Posterior cingulate gyrus (tissue), 11 donors: ENCODE results near the gene RNF214.
A peak's percentile ranks its signal among the peaks of the same experiment; 100 is the strongest.
"Not testable (repeated sequence)": the region's sequence is repeated elsewhere in the genome, so short reads cannot be mapped to it uniquely, and the experiment has no call there.

Source experiments
- DNase-seq, 10 donors: peaks; one replicate each; pipeline versions ENCODE4 v3.0.0 to v3.0.0-alpha.2; 2020 to 2021; ENCODE audit warnings: mixed read lengths in 3 of 10
- intact Hi-C: fragments of 100-400 bp; cut with DNase I; formaldehyde crosslinking; loops from one replicate; pipeline ENCODE4 v1.15.1; 2023

Gene RNF214

DNA sequence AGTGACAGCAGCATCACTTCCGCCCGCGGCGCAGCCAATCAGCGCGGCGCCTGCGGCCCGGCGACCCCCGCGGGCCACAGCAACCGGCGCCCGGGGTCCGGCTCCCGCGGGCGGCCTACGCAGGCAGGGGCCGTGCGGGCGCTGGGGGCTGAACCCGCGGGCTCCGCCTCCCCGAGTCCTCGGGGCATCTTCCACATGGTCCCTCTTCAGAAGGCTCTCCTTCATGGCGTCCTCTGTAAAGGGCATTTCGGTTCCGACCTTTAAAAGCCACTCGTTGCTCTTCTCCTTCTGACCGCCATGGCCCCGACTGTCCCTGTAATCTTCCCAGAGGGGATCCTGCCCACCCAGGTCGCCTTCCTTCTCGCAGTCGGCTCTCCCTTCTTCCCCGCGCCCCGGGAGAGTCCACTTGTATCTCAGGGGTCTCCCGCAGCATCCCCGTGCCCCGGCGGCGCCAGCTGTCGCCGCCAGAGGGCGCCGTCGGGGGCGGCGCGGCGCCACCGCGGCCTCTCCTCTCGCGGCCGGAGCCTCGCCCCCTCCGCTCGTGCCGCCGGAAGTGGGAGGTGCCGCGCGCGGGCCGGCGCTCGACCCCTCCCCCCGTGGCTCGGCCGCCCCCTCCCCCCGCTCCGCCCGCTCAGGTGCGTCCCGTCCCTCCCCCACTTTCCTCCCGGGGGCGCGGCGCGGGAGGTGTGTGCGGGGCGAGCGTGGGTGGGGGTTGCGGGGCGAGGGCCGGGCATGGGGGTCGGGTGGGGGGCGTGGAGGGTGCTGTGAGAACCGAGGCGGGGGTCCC is at the start of gene RNF214:
Gene RNF214 (plus strand): TSS at position 580 of the 787 bp plus-strand sequence. CDS start 1,602 bp downstream, outside the sequence.
- DNase-seq, result peak; percentile 72 to 98 (median 83)
- intact Hi-C loops, result loop anchor here (1.0 to 10.0 kb wide), 2 partner anchors 84 to 457 kb away; partner anchors contain the start of genes BACE1 and BUD13

DNA sequence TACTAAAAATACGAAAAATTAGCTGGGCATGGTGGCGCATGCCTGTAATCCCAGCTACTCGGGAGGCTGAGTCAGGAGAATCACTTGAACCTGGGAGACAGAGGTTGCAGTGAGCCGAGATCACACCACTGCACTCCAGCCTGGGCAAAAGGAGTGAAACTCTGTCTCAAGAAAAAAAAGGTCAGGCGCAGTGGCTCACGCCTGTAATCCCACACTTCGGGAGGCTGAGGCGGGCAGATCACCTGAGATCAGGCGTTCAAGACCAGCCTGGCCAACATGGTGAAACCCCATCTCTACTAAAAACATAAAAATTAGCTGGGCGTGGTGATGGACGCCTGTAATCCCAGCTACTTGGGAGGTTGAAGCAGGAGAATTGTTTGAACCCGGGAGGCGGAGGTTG is 49.3 kb upstream of the RNF214 start:
- intact Hi-C loops, result not testable (repeated sequence)
- DNase-seq, result peak in 1 of 10 donors; percentile 18

DNA sequence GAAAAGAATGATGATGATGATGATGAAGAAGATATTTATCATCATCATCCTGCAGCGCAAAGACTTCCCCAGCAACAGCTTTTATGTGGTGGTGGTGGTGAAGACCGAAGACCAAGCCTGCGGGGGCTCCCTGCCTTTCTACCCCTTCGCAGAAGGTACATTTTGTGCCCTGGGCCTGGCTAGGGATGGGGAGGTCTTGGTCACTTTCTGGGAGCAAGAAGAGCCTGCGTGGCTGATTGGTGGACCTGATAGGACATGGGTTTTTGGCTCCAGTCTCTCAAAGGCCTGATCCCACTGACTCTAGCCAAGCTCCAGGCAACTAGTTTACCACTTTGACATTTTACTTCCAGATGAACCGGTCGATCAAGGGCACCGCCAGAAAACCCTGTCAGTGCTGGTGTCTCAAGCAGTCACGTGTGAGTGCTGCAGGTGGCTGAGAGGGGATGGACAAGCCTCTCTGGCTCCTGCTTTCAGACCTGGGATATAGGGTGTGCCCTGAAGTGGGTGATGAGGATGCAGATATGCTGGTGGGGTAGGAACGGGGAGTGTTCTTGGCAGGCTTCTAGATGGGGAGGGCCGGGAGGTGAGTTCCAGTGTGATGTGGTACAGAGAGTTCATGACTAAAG is 48.6 kb upstream of the RNF214 start:
- peak in 2 of 10 donors; percentile 10 to 32 for DNase-seq
- intact Hi-C loops, result no loop called here

DNA sequence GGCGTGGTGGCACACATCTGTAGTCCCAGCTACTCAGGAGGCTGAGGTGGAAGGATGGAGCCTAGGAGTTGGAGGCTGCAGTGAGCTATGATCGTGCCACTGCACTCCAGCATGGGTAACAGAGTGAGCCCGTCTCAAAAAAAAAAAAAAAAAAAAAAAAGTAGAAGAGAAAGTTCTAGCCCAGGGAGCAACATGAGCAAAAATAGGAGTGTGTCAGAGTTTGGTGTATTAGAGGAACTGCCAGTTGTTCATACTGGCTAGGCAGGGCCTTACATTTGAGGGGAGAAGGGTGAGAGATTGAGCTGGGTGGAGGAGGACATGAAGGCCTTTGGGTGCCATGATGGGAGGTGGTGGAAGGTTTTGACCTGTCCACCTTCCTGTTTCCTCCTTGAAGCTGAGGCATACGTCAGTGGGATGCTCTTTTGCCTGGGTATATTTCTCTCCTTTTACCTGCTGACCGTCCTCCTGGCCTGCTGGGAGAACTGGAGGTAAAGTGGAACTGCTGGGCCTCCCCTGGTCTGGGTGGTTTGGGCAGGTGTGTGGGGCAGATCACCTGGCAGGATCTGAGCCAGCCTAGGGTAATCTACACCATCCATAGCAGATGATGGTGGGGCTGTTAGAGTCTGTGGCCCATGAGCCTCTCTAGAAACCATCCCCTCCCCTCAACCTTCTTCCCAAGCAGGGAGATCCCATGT is 46.6 kb upstream of the RNF214 start:
- intact Hi-C loops, result no loop called here
- peak in 1 of 10 donors; percentile 9 for DNase-seq

DNA sequence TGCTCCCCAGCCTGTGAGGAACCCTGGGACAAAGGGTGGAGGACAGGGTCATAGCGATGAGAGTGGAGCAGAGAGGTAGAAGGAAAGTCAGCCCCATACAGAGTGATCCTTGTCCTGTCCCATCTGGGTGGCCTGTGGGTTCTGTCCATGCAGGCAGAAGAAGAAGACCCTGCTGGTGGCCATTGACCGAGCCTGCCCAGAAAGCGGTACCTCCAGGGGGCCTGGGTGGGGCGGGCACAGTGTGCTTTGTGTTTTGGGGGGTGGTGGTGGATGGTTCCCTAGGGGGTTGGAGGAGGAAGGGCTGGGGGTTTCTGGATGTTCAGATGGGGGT is 46.1 kb upstream of the RNF214 start:
- intact Hi-C loops, result no loop called here

DNA sequence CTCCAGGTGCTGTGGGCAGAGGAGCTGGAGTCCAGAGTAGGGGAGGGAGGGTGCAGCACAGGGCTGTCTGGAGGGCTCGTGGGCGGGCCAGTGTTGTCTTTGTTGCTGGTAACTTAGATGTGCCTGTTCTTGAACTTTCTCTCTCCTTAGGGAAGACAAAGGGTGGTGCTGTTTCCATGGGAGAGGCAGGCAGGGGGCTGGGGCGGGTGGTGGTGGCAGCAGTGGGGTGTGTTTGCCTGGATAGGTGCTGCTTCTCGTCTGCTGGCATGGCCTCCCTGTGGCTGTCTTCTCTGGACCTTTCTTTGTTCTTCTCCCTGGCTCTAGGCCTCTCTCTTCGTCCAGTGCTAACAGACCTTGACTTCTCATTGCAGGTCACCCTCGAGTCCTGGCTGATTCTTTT is 45.5 kb upstream of the RNF214 start:
- intact Hi-C loops, result no loop called here
- peak in 2 of 10 donors; percentile 3 to 6 for DNase-seq

More for the DNA sequence above, 46.1 kb upstream of the RNF214 start:
- peak in 2 of 10 donors; percentile 4 to 45 for DNase-seq

DNA sequence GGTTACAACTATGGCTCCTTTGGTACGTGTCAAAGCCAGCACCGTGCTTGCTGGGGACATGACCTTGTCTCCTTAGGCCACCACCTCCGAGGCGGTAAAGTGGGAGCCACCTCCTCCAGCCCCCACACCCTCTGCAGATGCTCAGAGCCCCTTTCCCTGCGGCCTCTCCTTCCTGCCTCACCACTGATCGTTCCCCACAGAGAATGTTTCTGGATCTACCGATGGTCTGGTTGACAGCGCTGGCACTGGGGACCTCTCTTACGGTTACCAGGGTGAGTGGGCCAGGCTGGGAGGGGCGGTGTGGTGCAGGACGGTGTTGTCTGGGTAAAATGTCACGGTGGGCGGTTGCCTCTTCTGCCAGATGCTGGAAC is 45.1 kb upstream of the RNF214 start:
- intact Hi-C loops, result no loop called here
- DNase-seq, result peak in 4 of 10 donors; percentile 4 to 59 (median 50)

DNA sequence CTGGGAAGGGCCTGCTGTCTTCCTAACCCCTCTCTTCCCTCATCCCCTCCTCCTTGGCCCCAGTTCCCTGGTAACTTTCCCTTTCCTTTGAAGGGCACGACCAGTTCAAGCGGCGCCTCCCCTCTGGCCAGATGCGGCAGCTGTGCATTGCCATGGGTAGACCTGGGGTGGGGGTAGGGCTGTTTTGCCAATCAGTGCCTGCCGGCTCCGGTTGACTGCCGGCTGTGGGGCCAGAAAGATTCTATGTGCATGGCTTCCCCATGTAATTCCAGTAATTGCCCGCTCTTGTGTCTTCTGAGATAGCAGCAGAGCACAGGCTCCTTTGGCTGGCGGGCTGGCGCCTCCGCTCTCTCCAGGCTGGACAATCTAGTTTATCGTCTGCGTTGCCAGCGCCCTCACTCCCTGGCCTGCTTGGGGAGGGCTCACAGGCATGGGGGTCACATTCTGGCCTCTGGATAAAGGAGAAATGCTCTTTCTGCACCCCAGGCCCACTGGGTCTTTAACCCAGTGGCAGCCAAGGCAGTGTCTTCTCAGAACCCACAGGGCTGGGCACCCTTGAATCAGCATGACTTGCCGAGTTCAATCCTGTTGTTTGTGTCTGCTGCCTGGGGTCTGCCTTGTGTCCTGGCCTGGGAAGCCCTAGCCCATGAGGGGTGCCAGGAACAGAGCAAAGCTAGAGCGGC is 44.5 kb upstream of the RNF214 start:
- intact Hi-C loops, result no loop called here
- peak in 6 of 10 donors; percentile 4 to 71 (median 20) for DNase-seq

DNA sequence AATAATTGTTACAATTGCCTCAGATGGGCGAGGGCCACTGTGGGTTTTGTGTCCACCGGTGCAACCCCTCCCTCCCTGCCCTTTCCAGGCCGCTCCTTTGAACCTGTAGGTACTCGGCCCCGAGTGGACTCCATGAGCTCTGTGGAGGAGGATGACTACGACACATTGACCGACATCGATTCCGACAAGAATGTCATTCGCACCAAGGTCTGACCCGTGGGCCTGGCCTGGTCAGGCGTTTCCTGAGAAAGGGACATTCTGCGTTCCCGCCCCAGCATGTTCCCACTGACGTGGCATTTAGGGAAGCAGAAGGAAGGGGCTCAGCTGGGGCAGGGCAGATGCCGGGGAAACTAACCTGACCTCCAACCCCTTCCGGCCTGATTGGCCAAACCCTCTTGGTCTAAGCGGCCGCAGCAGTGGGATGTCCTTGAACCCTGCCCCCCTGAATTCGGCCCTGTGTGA is 43.8 kb upstream of the RNF214 start:
- intact Hi-C loops, result no loop called here
- peak in 5 of 10 donors; percentile 9 to 67 (median 42) for DNase-seq

DNA sequence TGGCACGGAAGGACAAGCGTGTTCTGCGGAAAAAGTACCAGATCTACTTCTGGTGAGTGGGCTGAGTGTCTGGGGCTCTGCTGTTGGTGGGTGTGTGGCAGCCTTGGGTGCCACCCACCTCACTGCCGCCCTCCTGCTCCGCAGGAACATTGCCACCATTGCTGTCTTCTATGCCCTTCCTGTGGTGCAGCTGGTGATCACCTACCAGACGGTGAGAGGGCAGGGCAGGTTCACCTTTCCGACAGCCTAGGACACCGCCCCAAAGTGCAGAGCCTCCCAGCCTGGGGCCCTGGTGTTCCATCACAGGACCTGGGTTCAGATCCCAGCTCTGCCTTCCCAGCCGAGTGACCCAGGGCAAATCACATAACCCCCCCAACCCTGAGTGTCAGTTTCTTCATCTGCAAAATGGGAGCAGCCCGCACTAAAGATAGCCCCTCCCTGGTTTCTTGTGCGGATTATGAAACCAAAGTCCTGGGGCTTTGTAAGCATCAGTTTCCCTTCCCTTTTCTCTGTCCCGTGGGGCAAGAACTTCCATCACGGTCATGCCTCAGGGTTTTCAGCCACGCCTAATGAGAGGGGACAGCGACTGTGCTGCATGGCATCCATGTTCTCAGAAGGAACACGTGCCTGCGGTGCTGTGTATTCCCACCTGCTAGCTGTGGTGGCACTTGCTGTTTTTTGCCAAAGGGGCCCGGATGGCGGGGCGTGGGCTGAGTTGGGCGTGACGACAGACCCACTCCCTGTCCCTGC is 43.1 kb upstream of the RNF214 start:
- peak in 4 of 10 donors; percentile 8 to 77 (median 44) for DNase-seq
- intact Hi-C loops, result no loop called here

DNA sequence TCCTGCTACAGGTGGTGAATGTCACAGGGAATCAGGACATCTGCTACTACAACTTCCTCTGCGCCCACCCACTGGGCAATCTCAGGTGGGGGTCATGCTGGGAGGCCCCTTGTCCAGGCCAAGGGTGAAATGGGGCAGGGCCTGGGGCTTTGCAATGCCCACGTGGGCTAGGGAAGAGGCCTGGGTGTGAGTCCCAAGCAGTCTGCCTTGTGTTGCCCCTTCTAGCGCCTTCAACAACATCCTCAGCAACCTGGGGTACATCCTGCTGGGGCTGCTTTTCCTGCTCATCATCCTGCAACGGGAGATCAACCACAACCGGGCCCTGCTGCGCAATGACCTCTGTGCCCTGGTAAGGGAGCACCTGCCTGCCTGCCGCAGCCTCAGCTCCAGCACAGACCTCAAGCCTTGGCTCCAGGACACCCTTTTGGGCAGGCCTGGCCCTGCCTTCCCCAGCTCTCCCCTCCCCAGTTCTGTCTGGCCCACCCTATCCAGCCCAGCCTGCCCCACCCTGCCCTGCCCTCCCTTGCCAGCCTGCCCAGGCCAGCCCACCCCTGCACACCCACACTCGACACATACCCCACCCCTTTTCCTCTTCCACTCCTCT is 42.4 kb upstream of the RNF214 start:
- intact Hi-C loops, result no loop called here
- peak in 3 of 10 donors; percentile 6 to 76 (median 73) for DNase-seq

DNA sequence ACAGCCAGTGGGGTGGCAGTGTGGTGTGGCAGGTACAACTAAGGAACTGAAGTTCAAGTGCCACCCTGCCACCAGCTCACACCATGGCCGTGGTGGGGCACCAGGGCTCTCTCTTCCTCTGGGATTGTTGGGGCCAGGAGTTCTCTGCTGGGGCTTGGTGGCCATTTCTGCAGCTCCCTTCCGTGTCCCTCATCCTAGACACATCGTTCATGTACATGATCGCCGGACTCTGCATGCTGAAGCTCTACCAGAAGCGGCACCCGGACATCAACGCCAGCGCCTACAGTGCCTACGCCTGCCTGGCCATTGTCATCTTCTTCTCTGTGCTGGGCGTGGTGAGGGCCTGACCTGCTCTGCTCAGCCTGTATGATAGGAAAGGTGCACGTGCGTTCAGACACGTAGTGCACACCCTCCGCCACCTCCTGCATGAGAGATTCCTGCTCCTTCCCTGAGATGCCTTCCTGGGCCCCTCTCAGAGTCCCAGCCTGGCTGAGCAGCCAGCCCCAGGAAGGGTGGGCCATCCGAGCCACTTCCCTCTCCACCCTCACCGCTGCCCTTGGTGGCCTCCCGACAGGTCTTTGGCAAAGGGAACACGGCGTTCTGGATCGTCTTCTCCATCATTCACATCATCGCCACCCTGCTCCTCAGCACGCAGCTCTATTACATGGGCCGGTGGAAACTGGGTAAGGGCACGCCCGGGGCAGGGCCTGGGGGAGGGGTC is 40.6 kb upstream of the RNF214 start:
- DNase-seq, result peak in 2 of 10 donors; percentile 54 to 71
- intact Hi-C loops, result no loop called here

DNA sequence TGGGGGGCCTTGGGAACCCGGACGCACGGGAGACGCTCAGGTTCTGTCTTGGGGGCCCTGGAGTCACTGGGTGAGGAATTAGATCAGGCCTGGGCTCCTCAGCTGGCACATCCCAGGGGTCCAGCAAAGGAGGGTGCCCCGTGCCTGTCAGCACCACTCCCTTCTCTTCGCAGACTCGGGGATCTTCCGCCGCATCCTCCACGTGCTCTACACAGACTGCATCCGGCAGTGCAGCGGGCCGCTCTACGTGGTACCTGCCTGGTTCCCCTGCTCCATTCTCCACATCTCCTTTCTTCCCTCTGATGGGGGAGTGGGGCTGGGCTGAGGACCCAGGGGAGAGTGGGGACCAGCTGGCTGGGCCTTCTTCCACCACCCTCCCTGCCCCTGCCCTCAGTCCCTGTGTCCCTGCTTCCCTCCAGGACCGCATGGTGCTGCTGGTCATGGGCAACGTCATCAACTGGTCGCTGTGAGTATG is 40.0 kb upstream of the RNF214 start:
- intact Hi-C loops, result no loop called here
- peak in 2 of 10 donors; percentile 54 to 76 for DNase-seq

DNA sequence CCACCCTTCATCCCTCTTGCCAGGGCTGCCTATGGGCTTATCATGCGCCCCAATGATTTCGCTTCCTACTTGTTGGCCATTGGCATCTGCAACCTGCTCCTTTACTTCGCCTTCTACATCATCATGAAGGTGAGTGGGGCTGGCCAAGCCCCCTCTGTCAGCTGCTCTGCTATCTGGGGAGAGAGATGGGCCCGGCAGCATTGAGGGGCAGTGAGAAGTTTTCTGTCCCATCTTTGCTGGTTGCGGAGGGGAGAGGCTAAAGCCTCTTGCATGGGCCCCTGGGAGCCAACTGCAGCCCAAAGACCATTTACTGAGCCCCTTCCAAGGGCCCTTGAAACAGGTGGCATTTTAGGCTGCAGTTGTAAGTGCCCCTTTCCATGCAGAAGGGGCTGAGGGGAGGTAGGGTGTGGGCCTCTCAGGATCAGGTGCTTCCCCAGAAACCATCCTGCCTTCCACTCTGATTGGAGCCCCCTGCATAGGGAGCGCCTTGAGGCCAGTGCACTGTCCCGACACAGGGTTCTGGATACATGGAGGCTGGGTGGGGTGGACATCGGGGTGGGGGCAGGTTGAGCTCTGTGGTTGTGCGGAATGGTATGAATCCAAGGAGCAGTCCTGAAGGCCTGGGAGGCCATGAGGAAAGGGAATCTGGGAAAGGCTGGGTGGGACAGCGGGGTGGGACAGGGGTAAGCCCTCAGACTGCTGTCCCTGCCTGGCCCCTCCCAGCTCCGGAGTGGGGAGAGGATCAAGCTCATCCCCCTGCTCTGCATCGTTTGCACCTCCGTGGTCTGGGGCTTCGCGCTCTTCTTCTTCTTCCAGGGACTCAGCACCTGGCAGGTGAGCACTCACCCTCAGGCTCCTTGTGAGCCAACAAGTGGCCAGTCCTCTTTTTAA is 39.1 kb upstream of the RNF214 start:
- intact Hi-C loops, result no loop called here
- peak in 2 of 10 donors; percentile 50 to 75 for DNase-seq

DNA sequence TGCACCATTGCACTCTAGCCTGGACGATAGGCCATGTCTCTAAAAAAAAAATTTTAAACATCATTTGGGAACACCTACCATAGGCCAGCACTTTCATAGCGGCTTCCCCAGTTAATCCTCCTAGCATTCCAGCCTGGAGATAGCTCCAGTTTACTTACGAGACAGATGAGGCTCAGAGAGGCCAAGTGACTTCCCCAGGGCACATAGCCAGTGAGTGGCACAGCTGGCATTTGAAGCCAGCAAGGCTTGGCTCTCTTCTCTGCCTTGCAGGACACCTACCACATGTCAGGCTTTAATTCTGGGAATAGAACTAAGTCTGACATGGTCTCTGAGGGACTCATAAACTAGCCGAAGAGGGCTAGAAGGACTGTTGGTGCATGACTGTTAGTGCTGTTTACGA is 38.2 kb upstream of the RNF214 start:
- peak in 1 of 10 donors; percentile 27 for DNase-seq
- intact Hi-C loops, result no loop called here

DNA sequence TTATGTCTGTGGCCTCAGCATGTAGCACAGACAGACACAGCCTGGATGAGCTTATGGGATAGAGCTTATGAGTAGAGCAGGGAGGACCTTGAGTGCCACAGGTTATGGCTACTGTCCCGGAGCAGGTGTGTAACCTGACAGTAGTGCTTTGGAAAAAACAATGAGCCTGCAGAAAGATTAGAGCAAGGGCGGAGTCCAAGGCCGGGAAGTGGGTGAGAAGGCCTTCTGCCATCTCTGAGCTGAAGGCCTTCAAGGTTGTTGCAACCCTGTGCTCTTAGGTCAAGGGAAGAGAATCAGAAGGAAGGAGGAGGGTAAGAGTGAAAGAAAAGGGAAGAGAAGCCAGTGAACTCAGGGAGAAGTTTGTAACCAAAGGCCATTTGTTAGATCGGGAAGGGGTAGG is 37.2 kb upstream of the RNF214 start:
- DNase-seq, result no peak
- intact Hi-C loops, result no loop called here

DNA sequence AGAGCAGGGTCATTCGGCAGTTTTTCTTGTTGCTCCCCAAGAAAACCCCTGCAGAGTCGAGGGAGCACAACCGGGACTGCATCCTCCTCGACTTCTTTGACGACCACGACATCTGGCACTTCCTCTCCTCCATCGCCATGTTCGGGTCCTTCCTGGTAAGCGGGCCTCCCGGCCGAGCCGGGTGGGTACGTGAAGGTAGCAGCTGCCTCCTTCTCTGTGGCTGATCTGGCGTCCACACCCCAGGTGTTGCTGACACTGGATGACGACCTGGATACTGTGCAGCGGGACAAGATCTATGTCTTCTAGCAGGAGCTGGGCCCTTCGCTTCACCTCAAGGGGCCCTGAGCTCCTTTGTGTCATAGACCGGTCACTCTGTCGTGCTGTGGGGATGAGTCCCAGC is 36.7 kb upstream of the RNF214 start:
- DNase-seq, result peak in 2 of 10 donors; percentile 38 to 66

DNA sequence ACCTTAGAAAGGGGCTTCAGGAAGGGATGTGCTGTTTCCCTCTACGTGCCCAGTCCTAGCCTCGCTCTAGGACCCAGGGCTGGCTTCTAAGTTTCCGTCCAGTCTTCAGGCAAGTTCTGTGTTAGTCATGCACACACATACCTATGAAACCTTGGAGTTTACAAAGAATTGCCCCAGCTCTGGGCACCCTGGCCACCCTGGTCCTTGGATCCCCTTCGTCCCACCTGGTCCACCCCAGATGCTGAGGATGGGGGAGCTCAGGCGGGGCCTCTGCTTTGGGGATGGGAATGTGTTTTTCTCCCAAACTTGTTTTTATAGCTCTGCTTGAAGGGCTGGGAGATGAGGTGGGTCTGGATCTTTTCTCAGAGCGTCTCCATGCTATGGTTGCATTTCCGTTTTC is 35.5 kb upstream of the RNF214 start:
- intact Hi-C loops, result no loop called here
- peak in 2 of 10 donors; percentile 20 to 53 for DNase-seq

More for the DNA sequence above, 36.7 kb upstream of the RNF214 start:
- intact Hi-C loops, result no loop called here
